Right renal pelvis (tissue), 4 donors: Measurements from ENCODE around the gene NRM. TPM values are rescaled to one million over a fixed set of nuclear protein-coding genes. Genes with fewer than 3 reads are reported as not detected.
"Not testable (repeated sequence)": the region's sequence is repeated elsewhere in the genome, so short reads cannot be mapped to it uniquely, and the experiment has no call there.

Experiments used
- DNase-seq, 4 donors: peaks; one replicate each; pipeline ENCODE4 v3.0.0-alpha.2; 2013; ENCODE audit warnings: low read depth in 4 of 4, low spot score in 3 of 4, missing footprints in 1 of 4
- polyA plus RNA-seq, 4 donors: library from polyadenylated mRNA; unstranded; fragments of 120-200 nt; gene quantifications; one replicate each; pipeline ENCODE4 v1.2.1, GENCODE V29; 2013; ENCODE audit not compliant: insufficient read length in 4 of 4

NRM gene
- polyA plus RNA-seq, 4 donors, result 37.6 to 39.7 (median 38.2) TPM

DNA sequence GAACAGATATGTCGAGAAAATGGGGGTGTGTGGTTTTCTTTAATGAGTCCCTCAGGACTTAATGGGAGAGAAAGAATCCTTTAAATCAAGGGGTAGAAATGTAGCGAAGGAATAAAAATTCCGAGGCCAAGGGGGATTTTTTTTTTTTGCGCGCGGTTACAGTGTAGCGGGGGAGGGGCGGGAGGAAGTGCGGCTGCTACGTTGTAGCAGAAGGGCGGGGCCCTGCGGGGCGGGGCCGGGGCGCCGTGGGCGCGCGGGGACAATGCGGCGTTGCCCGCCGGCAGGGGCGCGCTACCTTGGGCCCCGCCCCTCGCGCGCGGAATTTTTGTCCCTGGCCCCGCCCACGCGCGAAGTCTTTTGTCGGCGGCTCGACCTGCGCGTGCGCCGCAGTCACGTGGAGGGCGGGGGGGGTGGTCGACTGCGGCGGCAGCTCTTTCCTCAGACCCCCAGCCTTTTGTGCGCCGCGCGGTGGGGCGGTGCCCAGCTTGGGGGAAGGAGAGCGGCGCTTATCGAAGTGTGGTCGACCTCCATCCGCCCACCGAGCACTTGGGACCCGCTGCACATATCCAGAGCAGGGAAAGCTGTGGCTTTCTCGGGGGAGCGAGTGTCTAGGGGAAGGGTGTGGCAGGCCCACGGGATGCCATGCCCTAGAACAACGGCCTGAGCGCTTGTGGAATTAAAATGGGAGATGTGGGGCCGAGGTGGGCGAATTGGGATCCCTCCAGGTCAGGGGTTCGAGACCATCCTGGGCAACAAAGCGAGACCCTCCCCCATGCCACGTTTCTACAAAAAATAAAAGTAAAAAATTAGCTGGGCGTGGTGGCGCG lies 30.6 kb upstream of the NRM start:
- DNase-seq, result peak in 3 of 4 donors; percentile 83 to 88 (median 83)

DNA sequence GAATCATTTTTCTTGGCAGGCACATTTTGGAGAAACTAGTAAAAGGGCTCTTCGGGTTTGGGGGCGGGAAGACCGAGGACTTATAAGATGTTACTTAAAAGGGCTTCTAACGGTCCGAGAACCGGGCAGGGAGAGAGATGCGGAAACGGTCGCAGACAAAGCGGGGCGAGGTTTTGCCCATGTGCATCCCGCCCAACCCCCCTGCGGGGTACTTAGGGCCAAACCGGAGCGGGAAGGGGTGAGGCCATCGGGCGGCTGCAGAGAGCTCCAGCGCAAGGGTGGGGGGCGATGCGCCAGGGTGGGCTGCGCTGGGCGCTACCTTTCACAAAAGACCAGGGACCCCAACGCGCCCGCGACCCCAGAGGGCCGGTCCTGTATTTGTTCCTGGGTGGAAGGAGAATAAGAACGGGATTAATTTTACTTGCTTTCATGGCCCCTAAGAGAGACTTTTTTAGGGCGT lies 30.0 kb upstream of the NRM start:
- peak in 1 of 4 donors; percentile 39 for DNase-seq

DNA sequence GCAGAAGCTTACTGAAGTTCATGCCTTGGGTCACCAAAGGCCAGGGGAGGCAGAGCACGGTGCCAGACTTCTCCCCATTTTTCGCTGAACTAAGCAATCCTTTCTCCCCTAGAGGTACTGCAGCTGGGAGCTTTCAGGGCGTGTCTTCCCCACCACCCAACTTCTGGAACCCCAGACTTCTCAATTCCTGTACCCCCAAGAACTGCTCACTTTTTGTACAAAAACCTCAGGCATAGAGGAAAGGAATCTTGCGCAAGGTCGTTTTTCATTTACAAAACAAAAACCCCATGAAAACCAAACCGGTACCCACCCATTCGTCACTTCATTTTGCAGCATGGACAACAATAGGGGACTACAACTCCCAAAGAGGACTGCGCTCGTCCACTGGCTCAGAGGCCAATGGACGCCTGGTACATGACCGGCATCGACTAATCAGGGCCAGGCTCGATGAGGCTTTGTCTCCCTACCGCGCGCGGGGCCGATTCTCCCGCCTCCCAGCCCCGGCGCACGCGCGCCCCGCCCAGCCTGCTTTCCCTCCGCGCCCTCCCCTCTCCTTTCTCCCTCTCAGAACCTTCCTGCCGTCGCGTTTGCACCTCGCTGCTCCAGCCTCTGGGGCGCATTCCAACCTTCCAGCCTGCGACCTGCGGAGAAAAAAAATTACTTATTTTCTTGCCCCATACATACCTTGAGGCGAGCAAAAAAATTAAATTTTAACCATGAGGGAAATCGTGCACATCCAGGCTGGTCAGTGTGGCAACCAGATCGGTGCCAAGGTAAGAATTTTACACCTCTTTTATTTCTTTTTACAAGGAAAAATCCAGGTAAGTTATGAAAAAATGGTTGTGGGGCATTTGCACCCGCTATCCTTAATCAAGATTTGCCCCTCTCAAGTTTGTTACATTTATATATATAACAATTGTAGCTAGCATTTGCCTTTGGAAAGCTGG lies 29.3 kb upstream of the NRM start, which contains the start of gene TUBB:
Gene TUBB (plus strand): TSS at position 562 of the 947 bp plus-strand sequence. CDS start 155 bp downstream, at position 717.
- peak; percentile 93 to 96 (median 95) for DNase-seq

DNA sequence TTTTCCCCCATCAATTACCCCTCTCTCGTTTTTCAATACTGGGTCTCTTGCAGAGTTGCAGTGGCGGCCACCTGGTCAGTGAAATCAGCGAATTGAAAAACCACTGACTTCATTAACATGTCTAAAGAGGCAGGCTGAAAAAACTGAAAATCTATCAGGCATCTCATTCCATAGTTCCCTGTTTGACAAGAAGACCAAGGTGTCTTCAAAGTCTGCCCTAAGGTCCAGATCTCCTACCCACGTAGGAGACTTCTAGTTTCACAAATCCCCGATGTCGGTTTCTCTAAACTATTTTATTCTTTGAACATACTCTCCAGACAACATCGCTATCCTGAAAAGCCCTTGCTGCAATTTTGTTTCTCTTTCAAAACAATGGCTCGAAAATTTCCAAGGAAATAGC lies 28.6 kb upstream of the NRM start:
- DNase-seq, result no peak

DNA sequence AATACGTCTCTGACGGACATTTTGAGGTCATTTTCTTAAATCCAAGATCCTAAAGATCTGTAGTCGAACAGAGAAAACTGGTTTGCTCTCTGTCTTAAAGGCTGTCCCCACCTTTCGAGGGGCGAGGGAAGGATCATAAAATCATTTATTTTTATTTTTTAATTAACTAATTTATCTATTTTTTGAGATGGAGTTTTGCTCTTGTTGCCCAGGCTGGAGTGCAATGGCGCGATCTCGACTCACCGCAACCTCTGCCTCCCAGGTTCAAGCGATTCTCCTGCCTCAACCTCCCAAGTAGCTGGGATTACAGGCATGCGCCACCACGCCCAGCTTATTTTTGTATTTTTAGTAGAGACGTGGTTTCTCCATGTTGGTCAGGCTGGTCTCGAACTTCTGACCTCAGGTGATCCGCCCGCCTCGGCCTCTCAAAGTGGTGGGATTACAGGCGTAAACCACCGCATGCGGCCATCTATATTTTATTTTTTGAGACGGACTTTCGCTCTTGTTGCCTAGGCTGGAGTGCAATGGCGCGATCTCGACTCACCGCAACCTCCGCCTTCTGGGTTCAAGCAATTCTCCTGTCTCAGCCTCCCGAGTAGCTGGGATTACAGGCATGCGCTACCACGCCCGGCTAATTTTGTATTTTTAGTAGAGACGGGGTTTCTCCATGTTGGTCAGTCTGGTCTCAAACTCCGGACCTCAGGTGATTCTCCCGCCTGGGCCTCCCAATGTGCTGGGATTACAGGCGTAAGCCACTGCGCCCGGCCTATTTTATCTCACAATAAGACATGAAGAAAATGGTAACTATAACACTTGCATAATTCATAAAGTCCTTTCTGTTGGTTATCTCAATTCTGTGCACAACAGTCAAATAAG lies 27.3 kb upstream of the NRM start:
- not testable (repeated sequence) for DNase-seq

DNA sequence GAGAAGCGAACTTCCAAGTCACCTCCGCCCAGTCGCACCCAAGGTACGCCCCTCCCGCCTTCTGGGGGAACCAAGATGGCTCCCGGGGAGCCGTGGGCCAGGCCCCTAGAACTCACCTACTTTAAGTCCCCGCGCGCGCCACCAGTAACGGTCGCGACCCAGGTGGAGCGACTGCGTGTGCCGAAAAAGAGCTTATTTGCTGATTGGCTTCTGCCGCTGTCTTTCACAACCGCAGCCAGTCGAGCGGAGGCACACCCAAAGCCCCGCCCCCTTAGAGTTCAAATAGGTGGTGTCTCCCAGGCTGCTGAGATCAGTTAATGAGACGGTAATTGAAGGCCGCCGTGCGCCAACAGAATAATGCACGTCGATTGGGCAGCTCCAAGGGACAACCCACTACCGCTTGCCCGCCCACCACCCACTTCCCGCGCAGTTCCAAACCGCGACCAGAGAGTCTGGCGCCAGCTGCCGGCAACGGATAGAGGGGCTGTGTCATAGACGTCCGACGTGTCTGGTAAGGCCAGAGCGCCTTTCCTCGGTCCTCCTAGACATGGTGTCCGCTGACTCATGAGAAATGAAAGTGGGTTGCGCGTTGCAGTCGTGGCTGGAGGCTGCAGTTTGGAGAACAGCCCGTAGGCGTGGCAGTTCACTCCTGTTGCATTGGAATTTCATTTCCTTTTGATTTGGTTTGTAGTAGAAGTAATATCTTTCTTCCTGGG lies 26.5 kb upstream of the NRM start, which contains the start of gene MDC1:
Gene MDC1 (minus strand): TSS at position 153 of the 716 bp plus-strand sequence. CDS start 2,106 bp downstream, outside the sequence.
- peak; percentile 94 to 99 (median 98) for DNase-seq

DNA sequence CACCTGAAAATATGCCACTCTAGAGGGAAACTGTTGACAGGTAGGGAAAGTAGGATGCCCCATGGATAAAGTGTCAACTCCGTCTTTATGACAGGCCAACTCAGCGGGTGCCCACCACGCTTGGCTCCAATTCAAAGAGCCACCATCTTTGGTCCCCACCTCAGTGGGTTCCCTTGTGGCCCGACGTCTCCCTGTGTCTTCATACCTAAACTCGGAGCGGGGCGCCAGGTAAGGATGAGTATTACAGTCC lies 26.0 kb upstream of the NRM start:
- peak in 1 of 4 donors; percentile 29 for DNase-seq

DNA sequence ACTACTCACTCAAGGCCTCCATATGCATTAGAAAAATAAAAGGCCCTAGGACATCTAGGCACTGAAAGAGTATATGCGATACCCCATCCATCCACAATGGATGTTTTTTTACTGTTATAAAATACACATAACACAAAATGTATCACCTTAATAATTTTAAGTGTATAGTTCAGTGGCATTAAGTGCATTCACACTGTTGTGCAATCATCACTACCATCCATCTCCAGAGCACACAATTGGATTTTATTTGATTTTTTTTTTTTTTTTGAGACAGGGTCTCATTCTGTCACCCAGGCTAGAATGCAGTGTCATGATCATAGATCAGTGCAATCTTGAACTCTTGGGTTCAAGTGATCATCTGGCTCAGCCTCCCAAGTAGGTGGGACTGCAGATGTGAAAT lies 23.5 kb upstream of the NRM start:
- no peak for DNase-seq

DNA sequence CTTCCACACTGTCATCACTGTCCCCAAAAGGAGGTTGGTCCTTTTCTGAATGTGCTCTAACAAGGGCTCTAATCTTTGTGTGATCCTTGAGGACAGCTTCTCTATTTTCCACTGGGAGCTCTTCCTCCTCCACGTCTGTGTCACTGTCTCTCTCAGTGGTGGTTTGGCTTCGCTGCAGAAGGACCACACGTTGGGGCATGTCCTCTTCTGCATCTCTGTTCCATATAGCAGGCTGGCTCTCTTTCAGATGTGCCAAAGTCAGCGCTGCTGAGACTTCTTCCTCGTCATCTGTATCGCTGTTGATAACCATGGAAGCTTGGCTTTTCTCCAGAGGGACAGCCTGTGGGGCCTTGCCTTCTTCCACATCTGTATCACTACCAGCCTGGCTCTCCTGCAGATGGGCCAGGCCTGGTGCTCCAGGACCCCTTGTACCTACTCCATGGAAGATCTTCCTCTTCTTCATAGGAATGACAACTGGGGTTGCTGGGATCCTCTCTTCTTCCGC lies 21.7 kb upstream of the NRM start:
- DNase-seq, result no peak

DNA sequence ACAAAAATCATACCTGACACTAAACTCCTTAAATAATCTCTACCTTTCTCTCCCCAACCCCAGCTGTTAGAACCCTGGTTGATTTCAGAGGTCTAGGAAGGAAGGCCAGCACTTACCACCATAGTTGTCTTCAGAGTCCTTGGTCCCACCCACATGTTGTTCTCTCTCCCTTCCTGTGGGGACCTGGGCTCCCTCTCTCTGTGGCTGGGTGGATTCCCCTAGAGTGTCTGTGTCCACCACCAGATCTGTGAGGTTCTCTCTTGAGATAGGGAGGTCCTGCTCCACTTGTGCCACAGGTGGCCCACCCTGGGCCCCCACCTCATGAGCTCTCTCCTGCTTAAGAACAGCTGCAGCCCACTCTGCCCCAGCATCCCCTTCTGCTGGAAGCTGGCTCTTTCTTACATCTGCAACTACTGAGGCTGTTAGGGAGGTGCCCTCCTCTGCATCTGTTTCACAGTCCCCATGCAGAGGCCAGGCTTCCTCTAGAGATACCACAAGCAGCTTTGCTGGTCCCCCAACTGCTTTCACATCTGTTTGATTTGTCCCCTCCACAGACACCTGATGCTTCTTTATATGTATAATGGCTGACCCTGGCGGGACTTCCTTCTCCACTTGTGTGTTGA lies 21.1 kb upstream of the NRM start:
- DNase-seq, result no peak

DNA sequence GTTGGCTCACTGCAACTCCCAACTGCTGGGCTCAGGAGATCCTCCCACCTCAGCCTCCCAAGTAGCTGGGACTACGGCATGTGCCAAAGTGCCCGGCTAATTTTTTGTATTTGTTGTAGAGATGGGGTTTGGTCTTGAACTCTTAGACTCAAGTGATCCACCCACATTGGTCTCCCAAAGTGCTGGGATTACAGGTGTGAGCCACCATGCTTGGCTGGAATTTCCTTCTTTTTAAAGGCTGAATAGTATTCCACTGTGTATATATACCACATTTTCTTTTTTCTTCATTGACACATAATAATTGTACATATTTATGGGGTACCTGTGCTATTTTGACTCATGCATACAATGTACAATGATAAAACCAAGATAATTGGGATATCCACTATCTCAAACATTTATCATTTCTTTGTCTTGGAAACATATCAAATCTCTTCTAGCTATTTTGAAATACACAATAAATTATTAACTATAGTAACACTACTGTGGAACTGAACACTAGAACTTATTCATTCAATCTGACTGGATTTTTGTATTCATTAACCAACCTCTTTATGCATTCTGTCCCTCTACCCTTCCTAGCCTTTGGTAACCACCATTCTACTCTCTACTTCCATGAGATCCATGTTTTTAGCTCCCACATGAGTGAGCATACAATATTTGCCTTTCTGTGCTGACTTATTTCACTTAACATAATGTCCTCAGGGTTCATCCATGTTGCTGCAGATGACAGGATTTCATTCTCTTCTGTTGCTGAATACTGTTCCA lies 18.5 kb upstream of the NRM start:
- no peak for DNase-seq

DNA sequence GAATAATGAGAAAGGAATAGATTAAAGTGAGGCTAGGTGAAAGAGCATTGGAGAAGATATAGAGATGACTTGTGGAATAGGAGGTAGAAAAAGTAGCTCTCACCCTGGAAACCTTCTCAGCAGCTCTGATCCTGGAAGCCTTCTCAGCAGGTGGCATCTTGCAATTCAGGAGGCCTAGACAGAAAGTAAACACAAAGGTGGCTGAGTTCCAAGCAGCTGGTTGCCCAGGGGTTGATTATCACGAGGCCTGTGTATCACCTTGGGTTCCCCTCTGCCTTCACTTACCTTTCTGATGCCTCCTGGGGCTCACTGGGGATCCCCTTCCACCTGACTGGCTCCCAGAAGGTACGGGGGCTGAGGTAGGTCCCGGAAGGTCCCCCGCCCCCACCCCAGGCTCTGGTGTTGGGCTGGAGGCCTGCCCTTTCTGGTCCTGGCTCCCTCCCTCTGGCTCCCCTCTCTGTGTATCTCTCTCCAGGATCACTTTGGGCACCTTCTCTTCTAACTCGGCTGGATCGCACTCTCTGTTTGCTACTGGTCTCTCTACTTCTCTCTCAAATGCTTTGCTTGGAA lies 16.6 kb upstream of the NRM start:
- DNase-seq, result no peak

DNA sequence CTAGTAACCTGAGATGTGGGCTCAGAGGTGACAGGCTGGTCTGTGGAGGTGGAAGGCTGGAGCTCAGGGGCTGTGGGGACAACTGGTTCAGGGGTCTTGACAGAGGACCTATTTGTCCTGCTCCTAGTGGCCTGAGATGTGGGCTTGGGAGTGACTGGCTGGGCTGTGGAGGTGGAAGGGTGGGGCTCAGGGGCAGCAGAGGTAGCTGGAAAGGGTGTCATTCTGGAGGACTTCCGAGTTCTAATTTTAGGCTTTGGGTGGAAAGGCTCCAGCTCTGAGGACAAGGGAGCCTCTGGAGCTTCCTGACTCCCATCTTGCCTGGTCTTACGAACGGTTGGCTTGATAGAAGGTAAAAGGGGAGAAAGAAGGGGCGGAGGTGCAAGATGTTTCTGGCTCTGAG lies 14.8 kb upstream of the NRM start:
- no peak for DNase-seq

DNA sequence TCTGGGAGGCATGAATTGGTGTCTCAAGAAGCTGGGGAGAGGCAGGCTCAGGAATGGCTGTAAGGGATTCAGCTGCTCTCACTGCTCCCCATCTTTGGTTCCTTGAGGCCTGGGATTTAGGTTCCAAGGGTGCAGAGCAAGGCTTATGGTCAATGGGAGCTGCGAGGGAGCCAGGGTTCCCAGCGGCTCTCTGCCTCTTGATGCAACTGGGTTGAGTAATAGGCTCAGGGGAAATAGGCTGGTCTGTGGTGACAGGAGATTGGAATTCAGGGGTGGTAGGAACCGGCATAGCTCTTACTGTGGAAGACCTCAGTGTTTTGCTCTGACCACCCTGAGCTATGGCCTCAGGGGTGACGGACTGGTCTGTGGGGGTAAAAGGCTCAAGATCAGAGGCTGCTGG lies 13.0 kb upstream of the NRM start:
- no peak for DNase-seq

DNA sequence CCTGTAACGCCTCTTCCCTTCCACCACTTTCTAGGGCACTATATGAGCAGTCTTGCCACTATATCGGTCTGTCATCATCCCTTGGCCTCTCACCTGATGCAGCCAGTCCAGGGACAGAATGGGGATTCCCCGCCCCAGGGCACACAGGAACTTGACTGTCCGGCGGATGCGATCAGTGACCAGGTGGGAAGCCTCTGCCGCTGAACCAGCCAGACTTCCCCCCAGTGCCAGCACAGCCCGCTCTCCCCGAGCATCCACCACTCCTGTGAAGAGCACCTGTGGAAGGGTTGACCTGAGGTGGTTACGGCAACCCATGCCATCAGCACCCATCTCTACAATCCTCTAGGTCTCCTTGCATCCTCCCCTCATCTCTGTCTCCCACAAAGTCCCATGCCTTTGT lies 12.2 kb upstream of the NRM start:
- no peak for DNase-seq

DNA sequence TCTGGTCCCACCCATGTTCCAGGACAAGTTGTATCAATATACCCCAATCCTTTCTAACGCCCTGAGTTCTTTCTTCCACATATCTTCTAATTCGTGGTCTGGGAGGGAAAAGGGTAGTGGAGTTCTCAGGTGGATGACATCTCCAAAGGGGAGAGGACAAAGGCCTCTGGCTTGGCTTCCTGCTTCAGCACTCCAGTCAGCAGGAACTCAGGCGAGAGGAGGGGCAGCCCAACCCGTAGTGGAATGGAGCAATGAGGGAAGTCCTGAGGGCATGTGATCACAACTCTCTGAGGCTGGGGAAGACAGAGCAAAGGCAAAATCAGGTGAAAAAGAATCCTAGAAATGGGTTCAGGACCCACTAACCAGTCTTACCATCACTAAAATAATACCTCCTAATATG lies 9.6 kb upstream of the NRM start:
- no peak for DNase-seq

DNA sequence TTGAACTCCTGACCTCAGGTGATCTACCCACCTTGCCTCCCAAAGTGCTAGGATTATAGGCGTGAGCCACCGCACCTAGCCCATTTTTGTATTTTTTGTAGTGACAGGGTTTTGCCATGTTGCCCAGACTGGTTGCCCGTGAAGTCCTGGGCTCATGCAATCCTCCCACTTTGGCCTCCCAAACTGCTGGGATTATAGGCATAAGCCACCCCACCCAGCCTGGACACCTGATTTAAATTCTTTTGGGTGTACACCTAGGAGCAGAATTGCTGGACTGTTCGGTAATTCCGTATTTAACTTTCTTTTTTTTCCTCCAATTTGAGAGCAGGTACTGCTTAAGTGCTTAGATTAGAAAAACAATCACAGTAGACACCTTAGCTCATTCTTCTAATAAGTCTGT lies 5.6 kb upstream of the NRM start:
- DNase-seq, result no peak

DNA sequence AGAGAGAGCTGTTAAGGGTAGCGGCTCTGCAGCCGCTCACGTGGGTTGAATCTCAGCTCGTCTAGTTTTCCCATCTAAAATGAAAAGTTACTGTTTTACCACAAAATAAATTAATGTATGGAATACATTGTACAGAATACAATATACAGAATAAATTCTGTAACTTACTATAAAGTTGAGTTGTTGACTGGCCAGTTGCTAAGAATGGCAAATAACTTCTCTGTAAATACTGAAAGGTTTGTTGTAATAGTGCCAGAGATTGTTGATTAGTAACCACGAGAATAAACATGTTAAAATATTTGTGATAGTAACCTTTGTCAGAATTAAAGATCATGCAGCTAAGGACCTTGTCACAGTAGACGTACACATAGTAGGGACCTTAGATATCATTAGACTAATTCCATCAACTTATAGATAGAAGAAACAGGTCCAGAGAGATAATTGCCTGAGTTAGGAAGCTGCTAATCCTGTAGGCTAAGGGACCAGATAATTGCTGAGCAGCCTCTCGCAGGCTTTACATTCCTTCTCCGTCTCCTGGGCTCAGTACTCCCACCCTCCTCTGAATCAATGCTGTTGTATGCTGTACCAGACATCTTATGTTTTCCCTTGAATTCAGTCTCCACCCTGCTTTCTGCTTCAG lies 544 bp upstream of the NRM start:
- DNase-seq, result no peak
